Stimulated activated CD4-positive, alpha-beta T cell treated with anti-CD3 and anti-CD28 coated beads, Interleukin-1b, Interleukin-23, amount 100 ng/mL, for 24 hours (primary cell): ENCODE data around the gene SCN3A.

Experiments
- DNase-seq, 4 experiments: peaks; one replicate each; pipeline ENCODE4 v3.0.0-alpha.2; 2020; ENCODE audit warnings: low read depth in 4 of 4, low spot score in 1 of 4

The SCN3A gene

GRCh38 chr2:165057931-165058330 is 145.9 kb downstream of the SCN3A start:
- DNase-seq = no peak

GRCh38 chr2:165057308-165057707 is 146.5 kb downstream of the SCN3A start:
- no peak for DNase-seq

GRCh38 chr2:165056564-165056963 is 147.3 kb downstream of the SCN3A start:
- DNase-seq = no peak

GRCh38 chr2:165055082-165055851 is 148.6 kb downstream of the SCN3A start:
- DNase-seq = no peak

- no peak for DNase-seq
These were observed 149.2 kb downstream of the SCN3A start for GRCh38 chr2:165054652-165055051.

- no peak for DNase-seq
These were observed 159.1 kb downstream of the SCN3A start for GRCh38 chr2:165044505-165045303.
